ENCODE measurements around the gene SPOPL. TPM values are rescaled to one million over a fixed set of nuclear protein-coding genes. Genes with fewer than 3 reads are reported as not detected.

SPOPL gene
- total RNA-seq (2011; cell fraction: chromatin; rRNA removed; ENCODE audit: low replicate concordance), result 9.1 and 30.1 TPM in 2 replicates
- 3.4 and 5.7 TPM in 2 replicates for total RNA-seq (2011; cell fraction: nucleolus; rRNA removed)
- total RNA-seq (2011; cell fraction: nucleoplasm; rRNA removed), result 10.6 and 16.4 TPM in 2 replicates
- total RNA-seq (2014; rRNA removed) (1.8 and 2.7 TPM in 2 replicates), total RNA-seq (2014; rRNA removed; fragmentation: Illumina TruSeq; extraction: Trizol) (4.3 and 5.4 TPM in 2 replicates), total RNA-seq (2015; rRNA removed; fragmentation: Illumina TruSeq; extraction: Trizol) (3.8 and 4.1 TPM in 2 replicates), total RNA-seq (2021) (3.8 and 4.5 TPM in 2 replicates), polyA plus RNA-seq (2011; rRNA removed) (5.5 and 6.1 TPM in 2 replicates), polyA plus RNA-seq (2014; fragmentation: Illumina TruSeq; extraction: Trizol) (2.7 and 3.0 TPM in 2 replicates), polyA plus RNA-seq (2014; fragmentation: Nextera tagmentation; extraction: Ambion mirVana) (under 1 TPM; 0.53 to 0.95 TPM), polyA plus RNA-seq (2014; rRNA removed) (4.9 and 5.9 TPM in 2 replicates), polyA minus RNA-seq (2011; rRNA and poly(A)+ RNA removed) (9.4 and 11.6 TPM in 2 replicates), Bru-seq, nascent RNA (percentile 78 among the genes with signal in this experiment), BruChase-seq, experiment 1, labeled RNA remaining after a 2-hour chase (percentile 80 among the genes with signal in this experiment), BruChase-seq, experiment 2, labeled RNA remaining after a 6-hour chase (percentile 78 among the genes with signal in this experiment)
- polyA plus RNA-seq (2011; cell fraction: cytosol; rRNA removed), result 1.8 and 2.1 TPM in 2 replicates
- polyA plus RNA-seq (2011; cell fraction: nucleus; rRNA removed), result 11.2 and 12.4 TPM in 2 replicates
- polyA plus RNA-seq (2012), result 2.0 and 2.7 TPM in 2 replicates
- polyA minus RNA-seq (2011; cell fraction: cytosol; rRNA and poly(A)+ RNA removed), result 2.3 and 2.6 TPM in 2 replicates
- polyA minus RNA-seq (2011; cell fraction: nucleus; rRNA and poly(A)+ RNA removed), result 8.6 and 19.4 TPM in 2 replicates
- long read RNA-seq, experiment 1, full-length matches to known transcripts, result 4 of 6 reads
- long read RNA-seq, experiment 1, partial matches to known transcripts, result 0 of 6 reads
- long read RNA-seq, experiment 1, other reads (novel, unspliced or antisense), result 2 of 6 reads
- long read RNA-seq, experiment 2, full-length matches to known transcripts, result 1 of 1 reads
- long read RNA-seq, experiment 2, partial matches to known transcripts, result 0 of 1 reads
- long read RNA-seq, experiment 2, other reads (novel, unspliced or antisense), result 0 of 1 reads
- long read RNA-seq, experiment 3, result 0 reads

DNA sequence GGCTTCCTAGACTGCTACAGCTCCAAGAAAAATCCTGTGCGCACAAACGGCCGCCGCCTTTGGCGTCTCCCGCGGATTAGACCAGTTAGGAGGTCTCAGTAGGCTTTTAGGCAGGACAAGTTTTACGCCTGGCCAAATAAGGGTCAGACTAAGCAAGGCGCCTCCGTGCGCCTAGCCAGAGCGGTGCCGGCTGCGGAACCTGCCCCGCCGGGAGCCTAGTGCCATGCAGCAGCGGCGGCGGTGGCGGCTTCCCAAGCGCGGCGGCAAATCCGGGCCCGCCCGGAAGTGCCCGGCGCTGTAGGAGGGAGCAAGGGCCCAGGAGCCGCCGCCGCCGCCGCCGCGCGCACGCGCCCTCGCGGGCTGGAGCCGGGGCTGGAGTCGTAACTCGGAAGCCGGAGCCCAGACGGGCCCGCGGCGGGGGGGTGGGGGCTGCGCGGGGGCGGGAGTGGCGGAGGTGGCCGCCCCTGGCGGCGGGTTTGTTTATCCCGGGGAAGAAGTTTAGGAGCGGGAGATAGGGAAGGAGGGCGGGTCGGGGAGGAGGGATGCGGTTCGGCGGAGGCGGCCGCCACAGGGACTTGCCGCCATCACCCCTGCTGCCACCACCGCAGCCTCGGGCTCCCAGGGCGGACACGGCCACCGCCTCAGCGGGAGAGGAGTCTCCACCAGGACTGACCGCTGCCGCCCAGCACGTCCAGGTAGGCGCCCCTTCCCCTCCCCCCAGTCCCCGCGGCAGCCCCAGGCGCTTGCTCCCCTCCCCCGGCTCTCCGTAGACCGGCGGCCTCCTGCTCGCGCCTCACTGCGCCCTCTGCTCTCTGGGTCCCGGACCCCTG lies at the start of gene SPOPL:
SPOPL (plus strand) TSS at position 346 of the 830 bp plus-strand sequence. CDS start 48,447 bp downstream, outside the sequence.
- POLR2A ChIA-PET, result interaction anchor here (0.6 to 1.2 kb wide), 3 partner anchors 14 to 145 kb away, joined by 3 to 5 read pairs (median 3); no protein-coding TSS in a partner anchor
- Histone ChIP-seq H4K20me1 (replicated peaks; ENCODE audit: control insufficient read depth, insufficient read depth, low read length) (peaks cover 4% of the 10 kb centered on the region; the same call in 1 of the 2 replicates), H3K4me3 (peak within 1 kb of the TSS; percentile 67), H2AFZ (ENCODE audit: low read depth, low read length) (peak within 1 kb of the TSS; percentile 97), H3K4me1 (replicated peaks in 1 of 2; ENCODE audit: control insufficient read depth in 2 of 2, insufficient read depth in 2 of 2, low read length in 2 of 2) (peaks cover 12 to 34% of the 10 kb centered on the region in 2 experiments; a peak in 4 of 5 replicates), H3K27ac (ENCODE audit: extremely low read depth, low read depth, low read length) (peak within 1 kb of the TSS; percentile 92), H3K4me2 (ENCODE audit: insufficient read depth, low read length) (peak within 1 kb of the TSS; percentile 89), H3K79me2 (ENCODE audit: control insufficient read depth, insufficient read depth, low read length) (peaks cover 57% of the 10 kb centered on the region), H3K9me3 (replicated peaks; ENCODE audit: control insufficient read depth, insufficient read depth, low read depth, low read length) (no peaks in the 10 kb centered on the region), H3K9me1 (ENCODE audit: control insufficient read depth, insufficient read depth, low read length) (no peaks in the 10 kb centered on the region), H3K36me3 (ENCODE audit: control insufficient read depth, insufficient read depth, low read length) (no peaks in the 10 kb centered on the region), H3K27me3 (ENCODE audit: control insufficient read depth in 2 of 2, insufficient read depth in 2 of 2, low read length in 2 of 2) (no peaks in the 10 kb centered on the region), H3K9ac (ENCODE audit: insufficient read depth in 1 of 2, low read depth in 2 of 2, low read length in 2 of 2) (peak within 1 kb of the TSS; percentile 94 to 98)
- under 1% methylated on average over 32 of the region's 86 CpGs for WGBS (ENCODE audit: insufficient coverage, low coverage, missing lambda C conversion rate)
- intact Hi-C loops (cut with micrococcal nuclease), result loop anchor here (2.0 kb wide), 1 partner anchor 21 kb away; no protein-coding TSS in a partner anchor
- FAIRE-seq (no peak), ATAC-seq (peak; percentile 94), DNase-seq (ENCODE audit: extremely low read depth in 1 of 4, low spot score in 3 of 4) (peak; percentile 93 to 96 (median 96))
- BruUV-seq (replicated peaks), result no TSS peak
- CTCF ChIA-PET (ENCODE audit: low intra/inter-chr PET ratio), result no interaction called here
- in situ Hi-C loops (cut with MboI), result no loop called here
- peak; percentile 47 for TF ChIP-seq SMAD1 (IDR thresholded peaks at IDR 0.05; ENCODE audit: low read depth, low read length, partially characterized antibody)
- TF ChIP-seq BHLHE40 (IDR thresholded peaks at IDR 0.05; ENCODE audit: low read length), result no peak
- TF ChIP-seq, protein P1, sequence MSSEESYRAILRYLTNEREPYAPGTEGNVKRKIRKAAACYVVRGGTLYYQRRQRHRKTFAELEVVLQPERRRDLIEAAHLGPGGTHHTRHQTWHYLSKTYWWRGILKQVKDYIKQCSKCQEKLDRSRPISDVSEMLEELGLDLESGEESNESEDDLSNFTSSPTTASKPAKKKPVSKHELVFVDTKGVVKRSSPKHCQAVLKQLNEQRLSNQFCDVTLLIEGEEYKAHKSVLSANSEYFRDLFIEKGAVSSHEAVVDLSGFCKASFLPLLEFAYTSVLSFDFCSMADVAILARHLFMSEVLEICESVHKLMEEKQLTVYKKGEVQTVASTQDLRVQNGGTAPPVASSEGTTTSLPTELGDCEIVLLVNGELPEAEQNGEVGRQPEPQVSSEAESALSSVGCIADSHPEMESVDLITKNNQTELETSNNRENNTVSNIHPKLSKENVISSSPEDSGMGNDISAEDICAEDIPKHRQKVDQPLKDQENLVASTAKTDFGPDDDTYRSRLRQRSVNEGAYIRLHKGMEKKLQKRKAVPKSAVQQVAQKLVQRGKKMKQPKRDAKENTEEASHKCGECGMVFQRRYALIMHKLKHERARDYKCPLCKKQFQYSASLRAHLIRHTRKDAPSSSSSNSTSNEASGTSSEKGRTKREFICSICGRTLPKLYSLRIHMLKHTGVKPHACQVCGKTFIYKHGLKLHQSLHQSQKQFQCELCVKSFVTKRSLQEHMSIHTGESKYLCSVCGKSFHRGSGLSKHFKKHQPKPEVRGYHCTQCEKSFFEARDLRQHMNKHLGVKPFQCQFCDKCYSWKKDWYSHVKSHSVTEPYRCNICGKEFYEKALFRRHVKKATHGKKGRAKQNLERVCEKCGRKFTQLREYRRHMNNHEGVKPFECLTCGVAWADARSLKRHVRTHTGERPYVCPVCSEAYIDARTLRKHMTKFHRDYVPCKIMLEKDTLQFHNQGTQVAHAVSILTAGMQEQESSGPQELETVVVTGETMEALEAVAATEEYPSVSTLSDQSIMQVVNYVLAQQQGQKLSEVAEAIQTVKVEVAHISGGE (CRISPR knock-in tag; IDR thresholded peaks at IDR 0.05), result peak in 2 of 3 experiments; percentile 54 to 95; a peak in 4 of 6 replicates
- no peak for TF ChIP-seq ZNF347 (CRISPR knock-in tag; IDR thresholded peaks at IDR 0.05; ENCODE audit: low read depth)
- no peak for TF ChIP-seq DIDO1 (tag; IDR thresholded peaks at IDR 0.05; ENCODE audit: low read depth)
- peak; percentile 73 for TF ChIP-seq HNRNPLL (IDR thresholded peaks at IDR 0.05; ENCODE audit: low read depth, low read length, poor library complexity, severe bottlenecking)
